Uterus (tissue), 4 donors: Measurements from ENCODE around the gene CDC20. TPM values are rescaled to one million over a fixed set of nuclear protein-coding genes. Genes with fewer than 3 reads are reported as not detected.

Experiments
- DNase-seq, 2 donors: peaks; one replicate each; pipeline ENCODE4 v3.0.0-alpha.2; 2019 to 2020
- H3K27ac ChIP-seq, 2 donors: fragments of 200-600 bp; sonication (generic); 1 replicate in 1 of 2; 2 replicates in 1 of 2; pipeline ENCODE4 v1.5.1; 2016 to 2018
- H3K27me3 ChIP-seq, 2 donors: fragments of 200-600 bp; sonication (generic); one replicate each; pipeline ENCODE4 v1.5.1; 2018 to 2019; ENCODE audit warnings: control low read depth in 1 of 2
- H3K36me3 ChIP-seq, 2 donors: fragments of 200-600 bp; sonication (generic); one replicate each; pipeline ENCODE4 v1.5.1; 2019; ENCODE audit warnings: control low read depth in 1 of 2
- H3K4me1 ChIP-seq, 2 donors: fragments of 200-600 bp; sonication (generic); one replicate each; pipeline ENCODE4 v1.5.1; 2018 to 2019; ENCODE audit warnings: control low read depth in 1 of 2
- H3K4me3 ChIP-seq, 2 donors: fragments of 200-600 bp; sonication (generic); 1 replicate in 1 of 2; 2 replicates in 1 of 2; pipeline ENCODE4 v1.5.1; 2018 to 2019; ENCODE audit warnings: mild to moderate bottlenecking in 1 of 2
- H3K9me3 ChIP-seq, 2 donors: fragments of 200-600 bp; sonication (generic); one replicate each; pipeline ENCODE4 v1.5.1; 2019; ENCODE audit warnings: control low read depth in 1 of 2
- POLR2A ChIP-seq, 2 donors: fragments of 450-650 bp; IDR thresholded peaks; one replicate each; pipeline ENCODE4 v1.6.1; 2016; ENCODE audit warnings: antibody characterized with exemption in 2 of 2, mild to moderate bottlenecking in 1 of 2, moderate library complexity in 1 of 2
- intact Hi-C: fragments of 100-400 bp; cut with DNase I; formaldehyde crosslinking; loops from one replicate; pipeline ENCODE4 v1.15.1; 2023; ENCODE audit warnings: low total_unique reads
- microRNA-seq: library from miRNA; unstranded; fragments of <30 nt; microRNA quantifications from one replicate; pipeline ENCODE4, GENCODE V29; 2016; ENCODE audit warnings: borderline microRNAs expressed, borderline replicate concordance
- total RNA-seq, 4 donors: library from RNA; depleted of rRNA in 3 of 4; stranded (reverse); fragments of >200 nt in 3 of 4; gene quantifications; one replicate each; pipeline versions ENCODE4 v1.1.0 to v1.2.4, GENCODE V29; 2014 to 2023
- TF ChIP-seq, protein P1 (sequence below), 4 experiments: fragments of 200-600 bp in 2 of 4; fragments of 450-650 bp in 2 of 4; sonication (generic) in 2 of 4; IDR thresholded peaks; one replicate each; pipeline ENCODE4 v1.5.1; 2016 to 2019; ENCODE audit warnings: antibody characterized with exemption in 4 of 4, mild to moderate bottlenecking in 2 of 4, moderate library complexity in 1 of 4
- donor health status: DM: yes; HTN: yes; CAD: no.

Gene CDC20
- total RNA-seq, 4 donors from 2014 or later, result 1.3 to 20.3 TPM; not detected in 2

DNA sequence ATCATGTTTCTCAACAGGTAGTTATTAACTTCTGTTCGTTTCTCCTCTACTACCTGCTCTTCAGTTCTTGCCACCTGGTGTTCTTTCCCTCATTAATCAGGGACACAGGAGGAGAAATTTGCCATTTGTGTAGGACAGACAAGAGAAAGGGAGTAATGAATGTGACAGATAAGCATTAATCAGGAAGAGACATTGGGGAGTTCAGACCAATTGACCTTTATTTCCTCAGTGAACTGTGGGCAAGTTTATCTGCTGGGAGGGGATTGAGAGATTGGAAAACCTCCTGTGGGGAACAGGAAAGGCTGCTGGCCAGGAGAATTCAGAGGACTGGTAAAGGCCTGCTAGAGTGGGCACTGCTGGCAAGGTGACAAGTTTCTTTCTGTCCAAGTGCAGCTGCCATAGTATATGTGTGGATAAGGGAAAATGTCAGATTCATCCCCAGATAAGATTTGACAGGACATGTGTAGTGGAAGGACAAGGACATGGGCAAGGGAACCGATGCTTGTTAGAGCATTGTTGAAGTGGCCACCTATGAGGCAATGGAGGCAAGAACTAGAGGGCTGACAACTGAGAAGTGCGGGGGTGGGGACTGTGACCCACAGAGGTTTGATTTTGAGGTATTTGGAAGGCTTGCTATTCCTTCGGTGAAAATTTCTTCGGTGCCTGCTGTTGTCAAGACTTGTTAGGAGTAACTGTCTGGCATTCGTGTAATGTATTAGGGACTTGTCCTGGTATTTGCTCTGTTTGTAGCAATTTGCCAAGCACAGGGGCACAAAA, 43.5 kb downstream of the CDC20 start:
- TF ChIP-seq, protein P1, sequence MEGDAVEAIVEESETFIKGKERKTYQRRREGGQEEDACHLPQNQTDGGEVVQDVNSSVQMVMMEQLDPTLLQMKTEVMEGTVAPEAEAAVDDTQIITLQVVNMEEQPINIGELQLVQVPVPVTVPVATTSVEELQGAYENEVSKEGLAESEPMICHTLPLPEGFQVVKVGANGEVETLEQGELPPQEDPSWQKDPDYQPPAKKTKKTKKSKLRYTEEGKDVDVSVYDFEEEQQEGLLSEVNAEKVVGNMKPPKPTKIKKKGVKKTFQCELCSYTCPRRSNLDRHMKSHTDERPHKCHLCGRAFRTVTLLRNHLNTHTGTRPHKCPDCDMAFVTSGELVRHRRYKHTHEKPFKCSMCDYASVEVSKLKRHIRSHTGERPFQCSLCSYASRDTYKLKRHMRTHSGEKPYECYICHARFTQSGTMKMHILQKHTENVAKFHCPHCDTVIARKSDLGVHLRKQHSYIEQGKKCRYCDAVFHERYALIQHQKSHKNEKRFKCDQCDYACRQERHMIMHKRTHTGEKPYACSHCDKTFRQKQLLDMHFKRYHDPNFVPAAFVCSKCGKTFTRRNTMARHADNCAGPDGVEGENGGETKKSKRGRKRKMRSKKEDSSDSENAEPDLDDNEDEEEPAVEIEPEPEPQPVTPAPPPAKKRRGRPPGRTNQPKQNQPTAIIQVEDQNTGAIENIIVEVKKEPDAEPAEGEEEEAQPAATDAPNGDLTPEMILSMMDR (IDR thresholded peaks at IDR 0.05), result no peak
- no peak for TF ChIP-seq POLR2A (IDR thresholded peaks at IDR 0.05)
- DNase-seq, result no peak
- intact Hi-C loops, result no loop called here
- Histone ChIP-seq H3K27me3 (no peaks in the 10 kb centered on the region), H3K4me1 (no peaks in the 10 kb centered on the region), H3K9me3 (no peaks in the 10 kb centered on the region), H3K4me3 (no peak overlapping the region), H3K36me3 (no peaks in the 10 kb centered on the region), H3K27ac (no peak overlapping the region)

DNA sequence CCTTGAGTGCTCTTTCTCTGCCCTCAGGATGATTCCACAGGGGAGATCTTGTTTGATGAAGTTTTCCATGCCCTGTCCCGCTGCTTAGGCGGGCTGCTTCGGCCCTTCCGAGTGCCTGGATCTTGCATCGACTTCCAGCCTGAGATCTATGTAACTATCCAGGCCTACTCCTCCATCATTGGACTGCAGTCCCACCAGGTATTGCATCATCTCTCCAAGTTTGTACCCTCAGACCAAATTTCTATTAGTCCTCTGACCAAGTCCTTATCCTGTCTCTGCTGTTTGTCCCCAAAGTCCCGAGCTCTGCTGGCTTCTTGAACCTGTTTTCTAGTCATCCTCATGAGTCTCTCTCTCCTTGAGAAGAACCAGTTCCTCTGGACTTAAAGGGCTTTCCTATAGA, 45.6 kb downstream of the CDC20 start:
- Histone ChIP-seq H3K27ac (no peak overlapping the region), H3K36me3 (no peaks in the 10 kb centered on the region), H3K27me3 (no peaks in the 10 kb centered on the region), H3K9me3 (no peaks in the 10 kb centered on the region), H3K4me1 (no peaks in the 10 kb centered on the region), H3K4me3 (no peak overlapping the region)
- TF ChIP-seq, protein P1 (IDR thresholded peaks at IDR 0.05), result no peak
- DNase-seq, result no peak
- intact Hi-C loops, result no loop called here

DNA sequence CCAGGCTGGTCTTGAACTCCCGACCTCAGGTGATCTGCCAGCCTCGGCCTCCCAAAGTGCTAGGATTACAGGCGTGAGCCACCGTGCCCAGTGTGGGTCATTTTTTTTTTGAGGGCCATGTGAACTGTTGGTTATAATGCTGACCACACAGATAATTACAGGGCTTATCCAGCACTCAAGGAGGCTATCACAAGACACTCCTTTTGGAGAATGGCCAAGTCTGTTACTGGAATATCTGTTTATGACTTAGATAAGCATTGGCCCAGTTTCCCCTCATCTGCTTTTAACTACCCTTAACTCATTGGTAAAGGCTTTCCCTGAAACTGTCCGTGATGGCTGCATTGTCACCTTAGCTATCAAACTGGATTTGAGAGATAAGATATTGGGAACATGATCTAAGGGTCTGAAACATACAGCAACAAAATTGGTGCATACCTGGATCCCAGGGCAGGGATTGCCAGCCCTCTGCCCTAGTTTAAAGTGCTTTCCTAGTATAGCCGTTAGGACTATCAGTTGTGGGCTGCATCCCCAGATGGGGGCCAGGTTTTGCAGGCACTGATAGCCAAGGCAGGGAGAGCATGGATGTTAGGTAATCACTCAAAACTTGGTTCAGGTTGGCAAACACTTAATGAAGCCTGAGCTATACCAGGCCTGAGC, 46.6 kb downstream of the CDC20 start:
- H3K27ac ChIP-seq, result no peak overlapping the region
- intact Hi-C loops, result no loop called here

DNA sequence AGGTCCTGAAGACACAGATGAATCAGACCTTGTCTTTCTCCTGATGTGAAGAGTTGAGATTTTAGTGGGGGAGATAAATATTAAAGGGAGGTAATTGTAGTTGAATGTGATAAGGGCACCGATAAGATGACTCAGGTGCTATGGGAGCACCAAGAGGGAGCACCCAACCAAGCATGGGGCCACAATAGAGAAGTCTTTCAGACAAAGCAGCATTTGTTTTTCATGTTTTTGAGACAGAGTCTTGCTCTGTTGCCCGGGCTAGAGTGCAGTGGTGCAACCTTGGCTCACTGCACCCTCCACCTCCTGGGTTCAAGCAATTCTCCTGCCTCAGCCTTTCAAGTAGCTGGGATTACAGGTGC, 47.1 kb downstream of the CDC20 start:
- Histone ChIP-seq H3K27ac (no peak overlapping the region), H3K36me3 (no peaks in the 10 kb centered on the region), H3K4me3 (no peak overlapping the region), H3K9me3 (no peaks in the 10 kb centered on the region), H3K27me3 (no peaks in the 10 kb centered on the region), H3K4me1 (no peaks in the 10 kb centered on the region)
- intact Hi-C loops, result no loop called here
- no peak for TF ChIP-seq POLR2A (IDR thresholded peaks at IDR 0.05)
- TF ChIP-seq, protein P1 (IDR thresholded peaks at IDR 0.05), result no peak
- DNase-seq, result no peak

More for the DNA sequence above, 46.6 kb downstream of the CDC20 start:
- no peaks in the 10 kb centered on the region for H3K27me3 ChIP-seq
- no peaks in the 10 kb centered on the region for H3K36me3 ChIP-seq
- DNase-seq, result no peak
- H3K4me3 ChIP-seq, result no peak overlapping the region
- H3K9me3 ChIP-seq, result no peaks in the 10 kb centered on the region
- no peak for TF ChIP-seq POLR2A (IDR thresholded peaks at IDR 0.05)
- TF ChIP-seq, protein P1 (IDR thresholded peaks at IDR 0.05), result no peak
- no peaks in the 10 kb centered on the region for H3K4me1 ChIP-seq

DNA sequence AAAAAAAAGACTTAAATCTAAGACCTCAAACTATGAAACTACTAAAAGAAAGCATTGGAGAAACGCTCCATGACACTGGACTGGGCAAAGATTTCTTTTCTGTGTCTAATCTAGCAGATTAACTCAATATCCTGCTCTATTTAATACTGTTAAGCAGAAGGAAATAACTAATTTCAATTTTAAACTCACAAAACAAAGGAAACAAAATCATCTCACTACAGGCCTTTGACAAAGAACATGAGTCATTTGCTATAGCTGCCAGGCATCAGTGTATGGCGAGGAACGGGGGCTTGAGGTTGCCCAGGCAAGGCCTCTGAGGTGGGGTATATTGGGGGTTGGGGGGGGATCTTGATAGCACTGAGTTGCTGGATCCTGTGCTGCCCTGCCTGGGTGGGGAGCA, 51.8 kb downstream of the CDC20 start:
- H3K27me3 ChIP-seq, result no peaks in the 10 kb centered on the region
- DNase-seq, result no peak
- no peaks in the 10 kb centered on the region for H3K4me1 ChIP-seq
- H3K4me3 ChIP-seq, result no peak overlapping the region
- intact Hi-C loops, result loop anchor here (10.0 kb wide), 1 partner anchor 186 kb away; no protein-coding TSS in a partner anchor
- H3K27ac ChIP-seq, result no peak overlapping the region
- TF ChIP-seq POLR2A (IDR thresholded peaks at IDR 0.05), result no peak
- H3K9me3 ChIP-seq, result no peaks in the 10 kb centered on the region
- no peaks in the 10 kb centered on the region for H3K36me3 ChIP-seq

Small RNA genes within 50 kb of the gene (microRNA-seq; reads per million reads assigned to microRNA genes)
- gene MIR6734, result 2.0 reads per million

Other genes starting within 250 kb of the CDC20 start
- gene EBNA1BP2, start 186.7 kb upstream of the CDC20 start, total RNA-seq, result 10 to 100 TPM; 15.4 to 42.4 (median 29.6) TPM
- 1 to 10 TPM in 3 of 4 donors, under 1 TPM in 1; 0.40 to 5.6 (median 1.8) TPM for gene CFAP57, start 186.7 kb upstream of the CDC20 start, total RNA-seq
- gene TMEM125, start 89.0 kb upstream of the CDC20 start, total RNA-seq, result 1 to 10 TPM in 1 of 4 donors, under 1 TPM in 1, not detected in 2; 0.55 to 3.6 TPM
- gene C1orf210, start 73.4 kb upstream of the CDC20 start, total RNA-seq, result under 1 TPM in 1 of 4 donors, not detected in 3; 0.62 TPM
- 10 to 100 TPM; 47.4 to 80.7 (median 67.9) TPM for gene TIE1, start 58.0 kb upstream of the CDC20 start, total RNA-seq
- 1 to 10 TPM in 1 of 4 donors, not detected in 3; 1.3 TPM for gene MPL, start 21.2 kb upstream of the CDC20 start, total RNA-seq
- 10 to 100 TPM in 3 of 4 donors, 1 to 10 TPM in 1; 7.9 to 62.8 (median 34.9) TPM for gene ELOVL1, start 9.0 kb downstream of the CDC20 start, total RNA-seq
- 10 to 100 TPM; 19.4 to 33.9 (median 28.5) TPM for gene MED8, start 30.8 kb downstream of the CDC20 start, total RNA-seq
- gene SZT2, start 30.9 kb downstream of the CDC20 start, total RNA-seq, result 100 to 1,000 TPM in 1 of 4 donors, 10 to 100 TPM in 3; 15.6 to 128 (median 31.0) TPM
- gene HYI, start 95.0 kb downstream of the CDC20 start, total RNA-seq, result 10 to 100 TPM; 34.8 to 84.7 (median 70.5) TPM
- gene PTPRF, start 171.9 kb downstream of the CDC20 start, total RNA-seq, result 100 to 1,000 TPM in 2 of 4 donors, 10 to 100 TPM in 2; 24.7 to 172 (median 124) TPM